HepG2 (cell line): ENCODE measurements around the gene PFDN2. TPM values are rescaled to one million over a fixed set of nuclear protein-coding genes. Genes with fewer than 3 reads are reported as not detected.

ENCODE experiments used
- ADNP ChIP-seq: sonication (generic); formaldehyde crosslinking; IDR thresholded peaks from 2 replicates; pipeline ENCODE4 v1.4.0; 2020; ENCODE audit warnings: missing genetic modification reagents
- ARNT ChIP-seq: fragments of 450-650 bp; IDR thresholded peaks from 2 replicates; pipeline ENCODE4 v1.6.1; 2017
- ATF5 ChIP-seq: sonication (generic); formaldehyde crosslinking; IDR thresholded peaks from 2 replicates; pipeline ENCODE4 v1.4.0; 2020; ENCODE audit warnings: mild to moderate bottlenecking, low read depth, missing genetic modification reagents
- CC2D1A ChIP-seq: sonication (generic); formaldehyde crosslinking; IDR thresholded peaks from 2 replicates; pipeline ENCODE4 v1.8.1; 2023; ENCODE audit warnings: mild to moderate bottlenecking, missing genetic modification reagents
- ETV5 ChIP-seq: IDR thresholded peaks from 2 replicates; pipeline ENCODE4 v1.6.1; 2018; ENCODE audit warnings: missing biosample characterization, missing genetic modification reagents, inconsistent platforms, borderline replicate concordance
- GPBP1L1 ChIP-seq: sonication (generic); formaldehyde crosslinking; IDR thresholded peaks from 2 replicates; pipeline ENCODE4 v1.5.0; 2020; ENCODE audit warnings: mild to moderate bottlenecking, missing genetic modification reagents
- HMGA1 ChIP-seq: sonication (generic); formaldehyde crosslinking; conservative IDR thresholded peaks from 2 replicates; pipeline ENCODE4 v1.4.0; 2020; ENCODE audit warnings: missing genetic modification reagents
- KDM4B ChIP-seq: sonication (generic); formaldehyde crosslinking; IDR thresholded peaks from 2 replicates; pipeline ENCODE4 v1.4.0; 2020; ENCODE audit warnings: missing genetic modification reagents
- KDM5A ChIP-seq: fragments of 200-600 bp; sonication (generic); IDR thresholded peaks from 2 replicates; pipeline ENCODE4 v1.7.0; 2018; ENCODE audit warnings: antibody characterized with exemption, mild to moderate bottlenecking, low read length, borderline replicate concordance
- MAFF ChIP-seq: IDR thresholded peaks from 2 replicates; pipeline ENCODE4 v1.6.1; 2011; ENCODE audit warnings: low read depth, low read length, improper control_type of control experiment
- NFKB2 ChIP-seq: sonication (generic); formaldehyde crosslinking; IDR thresholded peaks from 2 replicates; pipeline ENCODE4 v1.4.0; 2020; ENCODE audit warnings: missing genetic modification reagents, borderline replicate concordance
- NR2F1 ChIP-seq, 2 experiments: fragments of 450-650 bp in 1 of 2; formaldehyde crosslinking in 1 of 2; IDR thresholded peaks; 2 replicates each; pipeline versions ENCODE4 v1.5.0 to v1.6.1; 2016 to 2020; ENCODE audit warnings: mild to moderate bottlenecking in 1 of 2, missing compliant biosample characterization in 1 of 2, missing genetic modification reagents in 1 of 2, moderate library complexity in 1 of 2
- SMAD9 ChIP-seq: sonication (generic); formaldehyde crosslinking; IDR thresholded peaks from 2 replicates; pipeline ENCODE4 v1.5.1; 2020; ENCODE audit warnings: mild to moderate bottlenecking, missing genetic modification reagents
- SP2 ChIP-seq: sonication (generic); formaldehyde crosslinking; IDR thresholded peaks from 2 replicates; pipeline ENCODE4 v1.5.1; 2020; ENCODE audit warnings: mild to moderate bottlenecking, missing genetic modification reagents
- STAT5B ChIP-seq: sonication (generic); formaldehyde crosslinking; IDR thresholded peaks from 2 replicates; pipeline ENCODE4 v1.4.0; 2020; ENCODE audit warnings: missing genetic modification reagents
- TCF12 ChIP-seq, 2 experiments: fragments of 450-650 bp in 1 of 2; sonication (generic) in 1 of 2; formaldehyde crosslinking in 1 of 2; IDR thresholded peaks; 2 replicates each; pipeline versions ENCODE4 v1.6.1 to v1.8.0; 2017 to 2022; ENCODE audit warnings: antibody characterized with exemption in 1 of 2, mild to moderate bottlenecking in 1 of 2, missing genetic modification reagents in 1 of 2, moderate library complexity in 1 of 2
- ZBTB33 ChIP-seq: sonication (generic); formaldehyde crosslinking; IDR thresholded peaks from 2 replicates; pipeline ENCODE4 v1.4.0; 2020; ENCODE audit warnings: missing genetic modification reagents
- ZEB1 ChIP-seq: IDR thresholded peaks from 2 replicates; pipeline ENCODE4 v1.6.1; 2012; ENCODE audit warnings: mild to moderate bottlenecking, low read depth, inconsistent platforms; ENCODE audit not compliant: insufficient replicate concordance
- ZFX ChIP-seq: sonication (generic); formaldehyde crosslinking; IDR thresholded peaks from 2 replicates; pipeline ENCODE4 v1.4.0; 2020; ENCODE audit warnings: mild to moderate bottlenecking, low read depth, missing genetic modification reagents, moderate library complexity
- ZMYM4 ChIP-seq: sonication (generic); formaldehyde crosslinking; IDR thresholded peaks from 2 replicates; pipeline ENCODE4 v1.8.1; 2023; ENCODE audit warnings: mild to moderate bottlenecking, missing genetic modification reagents
- ZNF282 ChIP-seq: fragments of 450-650 bp; IDR thresholded peaks from 2 replicates; pipeline ENCODE4 v1.6.1; 2018; ENCODE audit not compliant: partially characterized antibody
- ZNF432 ChIP-seq: sonication (generic); formaldehyde crosslinking; IDR thresholded peaks from 2 replicates; pipeline ENCODE4 v1.5.0; 2020; ENCODE audit warnings: missing genetic modification reagents, mild to moderate bottlenecking, borderline replicate concordance
- ZNF557 ChIP-seq: sonication (generic); formaldehyde crosslinking; IDR thresholded peaks from 2 replicates; pipeline ENCODE4 v1.4.0; 2020; ENCODE audit warnings: missing genetic modification reagents
- ZNF672 ChIP-seq: sonication (generic); formaldehyde crosslinking; IDR thresholded peaks from 2 replicates; pipeline ENCODE4 v1.8.1; 2022; ENCODE audit warnings: missing genetic modification reagents
- ZNF879 ChIP-seq: sonication (generic); formaldehyde crosslinking; IDR thresholded peaks from 2 replicates; pipeline ENCODE4 v1.8.1; 2023; ENCODE audit warnings: missing genetic modification reagents
- ZZZ3 ChIP-seq: sonication (generic); formaldehyde crosslinking; IDR thresholded peaks from 2 replicates; pipeline ENCODE4 v1.4.0; 2020; ENCODE audit warnings: missing genetic modification reagents, mild to moderate bottlenecking, borderline replicate concordance
- polyA plus RNA-seq, 8 experiments: library from polyadenylated mRNA; depleted of rRNA in 3 of 8; stranded (reverse) in 7 of 8; unstranded in 1 of 8; fragments of >200 nt; fragmentation: Illumina TruSeq in 4 of 8; extraction: Trizol in 4 of 8; gene quantifications; 2 replicates each; pipeline versions ENCODE4 v1.2.1 to v1.2.3, GENCODE V29; 2011 to 2016; ENCODE audit warnings: low read depth in 4 of 8, missing spikeins in 1 of 8, mixed read lengths in 1 of 8; ENCODE audit not compliant: insufficient read depth in 1 of 8
- total RNA-seq, 5 experiments: library from RNA; depleted of rRNA; stranded (reverse); fragments of >200 nt; fragmentation: Illumina TruSeq; extraction: Trizol; gene quantifications; 2 replicates each; pipeline ENCODE4 v1.2.3, GENCODE V29; 2016; ENCODE audit warnings: low read depth in 1 of 5

Gene PFDN2
- total and polyA plus RNA-seq, 2 of the 13 experiments (the other 11 are each of a cell fraction or from before 2014, with no cell fraction given) = 62.6 to 63.6 TPM

GRCh38 chr1:161165742-161166668 is 48.2 kb upstream of the PFDN2 start, which contains the start of gene PPOX (continued):
- no peak for TF ChIP-seq GPBP1L1 (CRISPR knock-in tag)
- no peak for TF ChIP-seq ZBTB33
- TF ChIP-seq ZNF432 (CRISPR knock-in tag) = no peak
- no peak for TF ChIP-seq MAFF
- no peak for TF ChIP-seq NR2F1 (CRISPR knock-in tag; IDR thresholded peaks at IDR 0.05)
- TF ChIP-seq ZNF879 (CRISPR knock-in tag) = no peak
- no peak for TF ChIP-seq TCF12 (IDR thresholded peaks at IDR 0.05)
- no peak for TF ChIP-seq TCF12 (CRISPR knock-in tag; IDR thresholded peaks at IDR 0.05)
- no peak for TF ChIP-seq ADNP (CRISPR knock-in tag)
- TF ChIP-seq ZFX = peak; percentile 95
- TF ChIP-seq ZNF672 (CRISPR knock-in tag) = no peak
- TF ChIP-seq ZMYM4 (CRISPR knock-in tag) = peak; percentile 92
- TF ChIP-seq ZEB1 = no peak
- no peak for TF ChIP-seq CC2D1A (CRISPR knock-in tag)
- peak; percentile 79; the same call in 1 of the 2 replicates for TF ChIP-seq NFKB2 (CRISPR knock-in tag)
- TF ChIP-seq ATF5 (CRISPR knock-in tag) = no peak
- no peak for TF ChIP-seq ZNF282
- peak; percentile 83 for TF ChIP-seq SP2
- TF ChIP-seq STAT5B (CRISPR knock-in tag) = 0 out of 2 replicates have a peak, but pooled peaks have one; percentile 26
- no peak; the same call in 1 of the 2 replicates for TF ChIP-seq KDM5A
- no peak for TF ChIP-seq ZNF557
- TF ChIP-seq ARNT = no peak
- TF ChIP-seq ZZZ3 (CRISPR knock-in tag) = no peak
- no peak for TF ChIP-seq KDM4B
- no peak for TF ChIP-seq HMGA1 (CRISPR knock-in tag)
- no peak for TF ChIP-seq ETV5 (CRISPR knock-in tag)
- no peak for TF ChIP-seq SMAD9 (CRISPR knock-in tag)
